ENCODE data around the gene RIPK1. TPM values are rescaled to one million over a fixed set of nuclear protein-coding genes. Genes with fewer than 3 reads are reported as not detected.

The RIPK1 gene
- total and polyA plus RNA-seq, 2 experiments from 2014 or later = 15.3 to 26.2 TPM

GRCh38 chr6:3124667-3125066, 56.4 kb downstream of the RIPK1 start:
- Histone ChIP-seq H3K9ac (no peak overlapping the region), H3K79me2 (ENCODE audit: insufficient read depth) (no peaks in the 10 kb centered on the region), H3F3A (ENCODE audit: insufficient read depth) (no peaks in the 10 kb centered on the region), H3K27ac (no peak overlapping the region), H3K4me2 (ENCODE audit: unreplicated experiment) (no peak overlapping the region), H3K4me1 (ENCODE audit: insufficient read depth) (no peaks in the 10 kb centered on the region), H2AFZ (no peak overlapping the region), H3K9me3 (ENCODE audit: low read depth) (no peaks in the 10 kb centered on the region), H3K4me3 (no peak overlapping the region), H3K9me2 (ENCODE audit: insufficient read depth) (no peaks in the 10 kb centered on the region), H3K36me3 (ENCODE audit: low read depth) (no peaks in the 10 kb centered on the region), H4K20me1 (ENCODE audit: insufficient read depth) (no peaks in the 10 kb centered on the region), H3K27me3 (replicated peaks; ENCODE audit: insufficient read depth) (no peaks in the 10 kb centered on the region)
- in situ Hi-C loops (cut with MboI) = loop anchor here (5.0 kb wide), 1 partner anchor 128 kb away; no protein-coding TSS in a partner anchor
- DNase-seq = no peak
- 76 to 77% methylated on average over 8 of the region's 8 CpGs for WGBS, 2 experiments (ENCODE audit: low coverage in 1 of 2, low lambda C conversion rate in 2 of 2, missing lambda C conversion rate in 2 of 2)
- TF ChIP-seq EZH2 (IDR thresholded peaks at IDR 0.05; ENCODE audit: insufficient read depth, poor library complexity, severe bottlenecking) (no peak), EZH2phosphoT487 (IDR thresholded peaks at IDR 0.05; ENCODE audit: insufficient read depth, low read depth) (no peak)

- Histone ChIP-seq H3K36me3 (ENCODE audit: low read depth) (no peaks in the 10 kb centered on the region), H3K4me3 (no peak overlapping the region), H3F3A (ENCODE audit: insufficient read depth) (no peaks in the 10 kb centered on the region), H3K79me2 (ENCODE audit: insufficient read depth) (no peaks in the 10 kb centered on the region), H3K9me3 (ENCODE audit: low read depth) (no peaks in the 10 kb centered on the region), H3K4me2 (ENCODE audit: unreplicated experiment) (no peak overlapping the region), H2AFZ (no peak overlapping the region), H3K9ac (no peak overlapping the region), H3K27ac (no peak overlapping the region), H3K9me2 (ENCODE audit: insufficient read depth) (no peaks in the 10 kb centered on the region), H3K4me1 (ENCODE audit: insufficient read depth) (no peaks in the 10 kb centered on the region), H3K27me3 (replicated peaks; ENCODE audit: insufficient read depth) (no peaks in the 10 kb centered on the region), H4K20me1 (ENCODE audit: insufficient read depth) (no peaks in the 10 kb centered on the region)
- in situ Hi-C loops (cut with MboI) = no loop called here
- DNase-seq = no peak
- 45 to 46% methylated on average over 2 of the region's 2 CpGs for WGBS, 2 experiments (ENCODE audit: low coverage in 1 of 2, low lambda C conversion rate in 2 of 2, missing lambda C conversion rate in 2 of 2)
- no peak for TF ChIP-seq EZH2 (IDR thresholded peaks at IDR 0.05; ENCODE audit: insufficient read depth, poor library complexity, severe bottlenecking)
- no peak for TF ChIP-seq EZH2phosphoT487 (IDR thresholded peaks at IDR 0.05; ENCODE audit: insufficient read depth, low read depth)
Observed at GRCh38 chr6:3125815-3126214, 57.5 kb downstream of the RIPK1 start.

- in situ Hi-C loops (cut with MboI) = no loop called here
- Histone ChIP-seq H3K27me3 (replicated peaks; ENCODE audit: insufficient read depth) (no peaks in the 10 kb centered on the region), H3K9me2 (ENCODE audit: insufficient read depth) (no peaks in the 10 kb centered on the region), H3K79me2 (ENCODE audit: insufficient read depth) (no peaks in the 10 kb centered on the region), H3K4me3 (no peak overlapping the region), H2AFZ (no peak overlapping the region), H3F3A (ENCODE audit: insufficient read depth) (no peaks in the 10 kb centered on the region), H4K20me1 (ENCODE audit: insufficient read depth) (no peaks in the 10 kb centered on the region), H3K4me2 (ENCODE audit: unreplicated experiment) (no peak overlapping the region), H3K9ac (no peak overlapping the region), H3K4me1 (ENCODE audit: insufficient read depth) (no peaks in the 10 kb centered on the region), H3K9me3 (ENCODE audit: low read depth) (no peaks in the 10 kb centered on the region), H3K27ac (no peak overlapping the region), H3K36me3 (ENCODE audit: low read depth) (no peaks in the 10 kb centered on the region)
- TF ChIP-seq EZH2 (IDR thresholded peaks at IDR 0.05; ENCODE audit: insufficient read depth, poor library complexity, severe bottlenecking) = no peak
- TF ChIP-seq EZH2phosphoT487 (IDR thresholded peaks at IDR 0.05; ENCODE audit: insufficient read depth, low read depth) = no peak
- no peak for DNase-seq
- WGBS, 2 experiments (ENCODE audit: low coverage in 1 of 2, low lambda C conversion rate in 2 of 2, missing lambda C conversion rate in 2 of 2) = 88 to 92% methylated on average over 15 of the region's 15 CpGs
Observed at GRCh38 chr6:3128356-3129108, 60.2 kb downstream of the RIPK1 start.

GRCh38 chr6:3131695-3132094, 63.4 kb downstream of the RIPK1 start:
- no peaks in the 10 kb centered on the region for H3K9me2 ChIP-seq (ENCODE audit: insufficient read depth)
- 92 to 93% methylated on average over 15 of the region's 15 CpGs for WGBS, 2 experiments (ENCODE audit: low coverage in 1 of 2, low lambda C conversion rate in 2 of 2, missing lambda C conversion rate in 2 of 2)
- H3K4me1 ChIP-seq (ENCODE audit: insufficient read depth) = no peaks in the 10 kb centered on the region
- no peaks in the 10 kb centered on the region for H3K27me3 ChIP-seq (replicated peaks; ENCODE audit: insufficient read depth)
- no peaks in the 10 kb centered on the region for H3K79me2 ChIP-seq (ENCODE audit: insufficient read depth)
- H3K9me3 ChIP-seq (ENCODE audit: low read depth) = no peaks in the 10 kb centered on the region
- no peaks in the 10 kb centered on the region for H4K20me1 ChIP-seq (ENCODE audit: insufficient read depth)
- H3K4me2 ChIP-seq (ENCODE audit: unreplicated experiment) = no peak overlapping the region
- no peak overlapping the region for H3K27ac ChIP-seq
- H3F3A ChIP-seq (ENCODE audit: insufficient read depth) = no peaks in the 10 kb centered on the region
- H3K9ac ChIP-seq = no peak overlapping the region
- H3K4me3 ChIP-seq = no peak overlapping the region
- H3K36me3 ChIP-seq (ENCODE audit: low read depth) = no peaks in the 10 kb centered on the region
- DNase-seq = no peak
- in situ Hi-C loops (cut with MboI) = no loop called here
- no peak overlapping the region for H2AFZ ChIP-seq
- TF ChIP-seq EZH2 (IDR thresholded peaks at IDR 0.05; ENCODE audit: insufficient read depth, poor library complexity, severe bottlenecking) = no peak
- TF ChIP-seq EZH2phosphoT487 (IDR thresholded peaks at IDR 0.05; ENCODE audit: insufficient read depth, low read depth) = no peak

Measured in GM23248 (cell line).